Right lobe of liver (tissue), 6 donors: ENCODE measurements around the gene ABHD2. TPM values are rescaled to one million over a fixed set of nuclear protein-coding genes. Genes with fewer than 3 reads are reported as not detected.

Experiments used
- ATAC-seq, 4 donors: fragments of 200-7000 bp; cut with Tn5 transposase; one replicate each; pipeline ENCODE4 v1.9.1; 2020; ENCODE audit warnings: mild to moderate bottlenecking in 4 of 4, moderate library complexity in 4 of 4
- DNase-seq, 3 donors: peaks; one replicate each; pipeline ENCODE4 v3.0.0-alpha.2; 2020
- H3K27ac ChIP-seq, 3 donors: fragments of 200-600 bp; one replicate each; pipeline ENCODE4 v1.8.0; 2022
- H3K27me3 ChIP-seq, 2 donors: fragments of 200-600 bp; one replicate each; pipeline ENCODE4 v1.8.0; 2022
- H3K36me3 ChIP-seq, 4 donors: fragments of 200-600 bp; sonication (generic) in 1 of 4; one replicate each; pipeline versions ENCODE4 v1.5.1 to v1.8.0; 2017 to 2022; ENCODE audit warnings: control low read depth in 1 of 4
- H3K4me1 ChIP-seq, 4 donors: fragments of 200-600 bp; sonication (generic) in 1 of 4; one replicate each; pipeline versions ENCODE4 v1.5.1 to v1.8.0; 2017 to 2022; ENCODE audit warnings: control low read depth in 1 of 4
- H3K4me3 ChIP-seq, 3 donors: fragments of 200-600 bp; one replicate each; pipeline ENCODE4 v1.8.0; 2022
- H3K9me3 ChIP-seq, 4 donors: fragments of 200-600 bp; sonication (generic) in 1 of 4; one replicate each; pipeline versions ENCODE4 v1.5.1 to v1.8.0; 2017 to 2022; ENCODE audit warnings: control low read depth in 1 of 4
- CTCF ChIP-seq, 4 donors: fragments of 200-600 bp in 3 of 4; fragments of 450-650 bp in 1 of 4; IDR thresholded peaks; one replicate each; pipeline versions ENCODE4 v1.5.1 to v1.8.0; 2016 to 2022; ENCODE audit warnings: antibody characterized with exemption in 4 of 4, mild to moderate bottlenecking in 2 of 4
- POLR2A ChIP-seq: fragments of 450-650 bp; IDR thresholded peaks from one replicate; pipeline ENCODE4 v1.6.1; 2017; ENCODE audit warnings: antibody characterized with exemption, mild to moderate bottlenecking
- WGBS: methylation state at CpG from one replicate; pipeline ENCODE4 v1.1.6; 2018; ENCODE audit warnings: low coverage, low lambda C conversion rate; ENCODE audit not compliant: insufficient coverage; ENCODE audit errors: missing lambda C conversion rate; 5-methylcytosine and 5-hydroxymethylcytosine counted together
- intact Hi-C, 2 donors: fragments of 100-400 bp; cut with DNase I; formaldehyde crosslinking; loops; one replicate each; pipeline versions ENCODE4 v1.11.2 to v1.14.1; 2022
- total RNA-seq, 6 experiments: library from RNA; depleted of rRNA in 2 of 6; stranded (reverse); fragments of >200 nt in 2 of 6; fragmentation: NEBNext Ultra II Directional in 3 of 6; extraction: Animal tissue kit (Norgen Biotek cat#: 25700) in 3 of 6; gene quantifications; one replicate each; pipeline versions ENCODE4 v1.1.0 to v1.2.4, GENCODE V29; 2016 to 2023
- donor health status: DM: no; HTN: yes; CAD: no.
- donor health status: DM: no; HTN: no; CAD: no.
- donor health status: DM: no; HTN: no; CAD: no.
- donor health status: DM: no; HTN: yes; CAD: no.
- donor health status: DM: no; HTN: yes; CAD: no.

ABHD2 gene
- total RNA-seq, 6 experiments from 2014 or later = 136 to 392 (median 315) TPM

GRCh38 chr15:89095073-89095472 lies 6.8 kb downstream of the ABHD2 start:
- no peak for ATAC-seq
- H3K4me3 ChIP-seq = no peak overlapping the region
- intact Hi-C loops = no loop called here
- peak overlapping the region; percentile 90 to 94 (median 94) for H3K27ac ChIP-seq
- no peaks in the 10 kb centered on the region for H3K27me3 ChIP-seq
- no peak for DNase-seq
- H3K36me3 ChIP-seq = no peaks in the 10 kb centered on the region
- peaks cover 0 to 84% (median 25%) of the 10 kb centered on the region in 4 donors for H3K4me1 ChIP-seq
- TF ChIP-seq CTCF (IDR thresholded peaks at IDR 0.05) (no peak), POLR2A (no peak)
- WGBS = 50% methylated on average over 5 of the region's 5 CpGs
- H3K9me3 ChIP-seq = no peaks in the 10 kb centered on the region

GRCh38 chr15:89095556-89095955 lies 7.3 kb downstream of the ABHD2 start:
- no peaks in the 10 kb centered on the region for H3K9me3 ChIP-seq
- no peaks in the 10 kb centered on the region for H3K27me3 ChIP-seq
- intact Hi-C loops = no loop called here
- ATAC-seq (no peak), DNase-seq (no peak)
- no peaks in the 10 kb centered on the region for H3K36me3 ChIP-seq
- no peak overlapping the region for H3K4me3 ChIP-seq
- no peak for TF ChIP-seq CTCF (IDR thresholded peaks at IDR 0.05)
- no peak for TF ChIP-seq POLR2A
- H3K27ac ChIP-seq = peak overlapping the region; percentile 90 to 94 (median 94)
- peaks cover 0 to 80% (median 26%) of the 10 kb centered on the region in 4 donors for H3K4me1 ChIP-seq
- 36% methylated on average over 8 of the region's 8 CpGs for WGBS

- intact Hi-C loops = no loop called here
- Histone ChIP-seq H3K4me1 (peaks cover 0 to 83% (median 31%) of the 10 kb centered on the region in 4 donors), H3K36me3 (no peaks in the 10 kb centered on the region), H3K9me3 (no peaks in the 10 kb centered on the region), H3K27me3 (no peaks in the 10 kb centered on the region), H3K27ac (peak overlapping the region; percentile 64 to 94 (median 94)), H3K4me3 (no peak overlapping the region)
- 16% methylated on average over 5 of the region's 5 CpGs for WGBS
- DNase-seq (peak; percentile 41 to 77 (median 66)), ATAC-seq (peak; percentile 54 to 77 (median 69))
- TF ChIP-seq CTCF (IDR thresholded peaks at IDR 0.05) (no peak), POLR2A (peak; percentile 47)
These were observed 8.4 kb downstream of the ABHD2 start for GRCh38 chr15:89096664-89097063.

GRCh38 chr15:89097313-89097712 lies 9.1 kb downstream of the ABHD2 start:
- intact Hi-C loops = no loop called here
- TF ChIP-seq POLR2A (no peak), CTCF (IDR thresholded peaks at IDR 0.05) (no peak)
- WGBS = 25% methylated on average over 1 of the region's 1 CpG
- H3K36me3 ChIP-seq = no peaks in the 10 kb centered on the region
- peak overlapping the region; percentile 64 to 94 (median 94) for H3K27ac ChIP-seq
- H3K27me3 ChIP-seq = no peaks in the 10 kb centered on the region
- ATAC-seq = no peak
- H3K4me3 ChIP-seq = no peak overlapping the region
- no peak for DNase-seq
- peaks cover 0 to 84% (median 34%) of the 10 kb centered on the region in 4 donors for H3K4me1 ChIP-seq
- no peaks in the 10 kb centered on the region for H3K9me3 ChIP-seq

GRCh38 chr15:89098281-89098680 lies 10.0 kb downstream of the ABHD2 start:
- peak overlapping the region; percentile 64 to 94 (median 94) for H3K27ac ChIP-seq
- no peaks in the 10 kb centered on the region for H3K36me3 ChIP-seq
- no peaks in the 10 kb centered on the region for H3K9me3 ChIP-seq
- no peak overlapping the region for H3K4me3 ChIP-seq
- H3K4me1 ChIP-seq = peaks cover 0 to 85% (median 39%) of the 10 kb centered on the region in 4 donors
- intact Hi-C loops = no loop called here
- TF ChIP-seq POLR2A (no peak), CTCF (IDR thresholded peaks at IDR 0.05) (no peak)
- ATAC-seq (peak in 3 of 4 donors; percentile 1 to 15 (median 2)), DNase-seq (no peak)
- 38% methylated on average over 1 of the region's 1 CpG for WGBS
- H3K27me3 ChIP-seq = no peaks in the 10 kb centered on the region
